GM19351 (cell line): Measurements from ENCODE around the gene CAMK4.
"Not testable (repeated sequence)": the region's sequence is repeated elsewhere in the genome, so short reads cannot be mapped to it uniquely, and the experiment has no call there.

ENCODE experiments used
- ATAC-seq: cut with Tn5 transposase; IDR thresholded peaks from one replicate; pipeline ENCODE4 v1.9.1; 2021; ENCODE audit warnings: mild to moderate bottlenecking, moderate library complexity; ENCODE audit not compliant: unreplicated experiment

CAMK4 gene

GRCh38 chr5:111377306-111377705, 153.1 kb downstream of the CAMK4 start:
- no peak for ATAC-seq

GRCh38 chr5:111379391-111379816, 155.2 kb downstream of the CAMK4 start:
- ATAC-seq, result no peak

GRCh38 chr5:111383288-111383970, 159.2 kb downstream of the CAMK4 start:
- no peak for ATAC-seq

DNA sequence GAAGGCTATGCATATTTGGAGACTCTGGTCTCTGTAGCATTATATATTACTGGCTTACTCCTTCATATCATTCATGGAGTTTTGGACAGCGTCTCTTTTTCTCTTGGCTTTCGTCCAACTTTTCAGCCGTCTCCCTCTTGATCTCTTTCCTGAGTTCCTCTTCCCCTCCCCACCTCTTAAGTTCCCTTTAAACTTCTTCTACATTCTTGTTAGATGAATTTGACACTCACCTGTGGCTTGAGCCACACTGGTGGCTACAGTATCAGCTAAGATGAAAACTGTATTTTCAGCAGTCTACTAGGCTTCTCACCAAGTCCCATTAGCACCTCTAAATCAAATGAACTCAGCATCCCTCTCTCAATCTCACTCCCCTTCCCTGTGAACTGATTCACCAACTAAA, 160.0 kb downstream of the CAMK4 start:
- ATAC-seq, result no peak

DNA sequence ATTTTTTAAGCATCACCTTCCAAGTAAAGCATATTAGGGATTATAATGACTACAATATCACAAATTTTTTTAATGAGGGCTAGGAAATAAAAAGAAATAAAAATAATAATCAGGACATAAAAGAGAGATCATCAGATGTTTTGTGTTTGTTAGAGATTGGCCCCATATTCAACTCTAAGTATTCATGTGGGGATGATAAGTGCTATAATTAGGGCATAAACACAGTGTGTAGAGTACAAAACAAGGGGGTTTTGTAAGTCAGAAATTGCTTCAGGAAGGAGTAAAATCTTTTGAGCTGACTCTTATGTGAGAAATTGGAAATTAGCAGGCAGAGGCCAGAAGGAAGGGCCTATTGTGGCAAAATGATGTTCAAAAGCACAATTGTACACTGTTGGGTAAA, 160.9 kb downstream of the CAMK4 start:
- ATAC-seq, result no peak

- ATAC-seq, result no peak
Measured at GRCh38 chr5:111385970-111386831, 162.0 kb downstream of the CAMK4 start.

- ATAC-seq, result no peak
Measured at GRCh38 chr5:111386832-111387162, 162.6 kb downstream of the CAMK4 start.

DNA sequence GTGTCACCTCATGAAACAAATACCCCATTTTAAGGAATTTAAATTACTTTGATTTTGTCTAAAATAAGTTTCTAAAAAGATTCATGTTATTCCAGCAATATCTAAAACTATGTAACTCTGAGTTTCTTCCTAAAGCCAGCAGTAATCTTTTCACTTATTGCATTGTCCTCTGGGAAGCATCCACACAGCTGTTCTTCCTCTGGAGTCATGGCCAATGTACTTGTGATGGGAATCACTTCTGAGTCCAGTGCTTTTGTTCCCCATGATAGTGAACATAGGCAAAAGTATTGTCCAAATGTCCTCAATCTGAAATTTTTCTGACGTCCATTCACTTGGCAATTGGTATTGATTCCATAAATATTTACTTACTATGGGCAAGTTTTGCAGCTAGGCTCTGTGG, 163.2 kb downstream of the CAMK4 start:
- no peak for ATAC-seq

DNA sequence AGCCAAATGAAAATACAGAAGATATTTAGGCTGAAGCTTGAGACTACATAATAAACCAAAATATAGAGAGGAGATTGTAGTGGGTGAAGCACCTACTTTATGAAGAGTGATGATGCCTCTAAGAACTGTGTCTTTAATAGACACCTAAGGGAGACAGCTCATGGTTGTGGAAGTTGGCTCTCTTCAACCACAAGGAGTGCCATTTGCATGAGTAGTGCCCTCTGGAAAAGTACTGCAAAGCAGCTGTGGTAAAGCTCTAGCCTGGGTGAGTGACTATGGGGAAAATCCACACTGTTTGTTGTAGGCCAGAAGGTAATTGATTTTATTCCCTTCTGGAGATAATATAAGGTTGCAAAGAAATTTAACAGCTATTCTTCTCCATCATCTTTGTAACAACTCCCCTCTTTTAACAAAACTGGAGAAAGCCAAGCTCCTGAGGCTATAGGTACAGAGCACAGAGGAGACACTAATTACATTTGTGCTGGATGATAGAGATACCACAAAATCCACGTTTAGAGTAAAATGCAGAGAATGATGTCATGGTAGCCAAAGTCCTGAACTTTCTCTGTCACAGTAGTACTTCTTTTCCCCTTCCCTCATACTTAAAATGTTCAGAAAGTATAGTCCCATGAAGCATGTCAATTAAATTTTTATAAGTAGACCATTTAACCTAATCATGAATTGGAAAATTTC, 165.4 kb downstream of the CAMK4 start:
- ATAC-seq, result no peak

DNA sequence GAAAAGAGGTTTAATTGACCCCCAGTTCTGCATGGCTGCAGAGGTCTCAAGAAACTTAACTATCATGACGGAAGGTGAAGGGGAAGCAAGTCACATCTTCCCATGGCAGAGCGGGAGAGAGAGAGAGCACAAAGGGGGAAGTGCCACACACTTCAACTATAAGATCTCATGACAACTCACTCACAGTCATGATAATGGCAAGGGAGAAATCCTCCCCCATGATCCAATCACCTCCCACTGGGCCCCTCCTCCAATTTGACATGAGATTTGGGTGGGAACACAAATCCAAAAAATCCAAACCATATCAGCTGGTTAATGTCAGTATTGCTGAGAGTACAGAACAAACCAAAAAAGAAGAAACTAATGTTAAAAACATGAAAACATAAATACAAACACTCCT, 168.0 kb downstream of the CAMK4 start:
- ATAC-seq, result no peak

DNA sequence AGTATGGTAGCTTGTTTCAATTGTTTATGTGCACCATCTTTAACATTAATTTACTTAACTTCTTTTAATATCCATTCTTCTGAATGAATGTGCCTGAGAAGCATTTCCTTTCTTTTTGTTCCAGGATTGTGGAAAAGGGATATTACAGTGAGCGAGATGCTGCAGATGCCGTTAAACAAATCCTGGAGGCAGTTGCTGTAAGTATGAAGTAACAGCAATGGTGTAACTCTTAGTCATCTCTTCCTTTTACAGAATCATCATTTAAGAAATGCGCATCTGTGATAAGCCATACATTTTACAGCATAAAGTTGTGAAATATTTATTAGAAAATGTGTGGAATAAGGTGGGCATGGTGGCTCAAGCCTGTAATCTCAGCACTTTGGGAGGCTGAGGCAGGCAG, 170.4 kb downstream of the CAMK4 start:
- ATAC-seq, result no peak

DNA sequence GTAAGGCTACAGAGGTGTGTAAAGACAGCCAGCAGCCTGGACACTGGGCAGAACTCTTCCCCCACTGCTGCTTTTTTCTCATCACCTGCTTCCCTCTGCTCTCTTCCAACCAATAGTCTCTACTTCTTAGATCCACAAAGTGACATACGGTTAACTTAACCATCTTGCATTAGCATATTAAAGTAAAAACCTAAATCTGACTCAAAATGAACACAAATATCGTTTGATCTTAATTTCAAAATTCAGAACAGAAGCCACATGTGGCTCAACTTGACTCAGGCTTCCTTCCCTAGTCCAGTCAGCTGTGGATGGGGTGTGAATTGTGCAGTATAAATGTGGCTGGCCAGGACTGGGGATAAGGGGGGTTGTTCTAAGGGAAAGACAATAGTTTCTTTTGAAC, 173.8 kb downstream of the CAMK4 start:
- no peak for ATAC-seq

DNA sequence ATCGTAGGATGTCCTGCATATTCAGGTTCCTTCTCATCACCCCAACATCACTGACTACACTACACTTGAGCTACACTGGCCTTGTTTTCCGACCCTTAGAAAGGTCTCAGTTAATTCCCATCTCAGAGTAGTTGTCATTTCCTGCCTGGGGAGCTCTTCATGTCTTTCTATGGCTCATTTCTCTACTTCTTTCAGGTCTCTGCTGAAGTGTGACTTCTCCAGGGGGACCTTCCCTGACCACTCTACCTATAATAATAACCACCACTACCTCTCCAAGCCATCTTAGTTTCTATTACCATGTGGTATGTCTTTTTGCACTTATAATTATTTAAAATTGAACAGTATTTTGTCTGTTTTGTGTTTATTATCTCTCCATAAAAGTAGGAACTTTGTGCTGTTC, 174.9 kb downstream of the CAMK4 start:
- ATAC-seq, result no peak

GRCh38 chr5:111401906-111402305, 177.7 kb downstream of the CAMK4 start:
- ATAC-seq, result no peak

- no peak for ATAC-seq
Measured at GRCh38 chr5:111404270-111404769, 180.1 kb downstream of the CAMK4 start.

DNA sequence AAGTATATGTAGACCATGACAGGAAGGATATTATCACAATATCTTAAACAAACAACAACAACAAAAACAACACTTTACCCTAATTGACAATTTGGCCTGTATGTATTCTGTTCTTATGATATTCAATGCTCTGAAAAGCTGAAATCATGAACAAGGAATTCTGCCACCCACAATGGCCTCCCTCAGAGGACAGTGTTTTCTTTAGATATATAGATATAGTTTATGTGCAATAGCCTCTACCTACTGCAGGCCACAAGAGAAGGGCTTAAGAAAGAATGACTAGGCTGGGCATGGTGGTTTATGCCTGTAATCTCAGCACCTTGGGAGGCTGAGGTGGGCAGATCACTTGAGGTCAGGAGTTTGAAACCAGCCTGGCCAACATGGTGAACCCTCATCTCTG, 183.4 kb downstream of the CAMK4 start:
- no peak for ATAC-seq

DNA sequence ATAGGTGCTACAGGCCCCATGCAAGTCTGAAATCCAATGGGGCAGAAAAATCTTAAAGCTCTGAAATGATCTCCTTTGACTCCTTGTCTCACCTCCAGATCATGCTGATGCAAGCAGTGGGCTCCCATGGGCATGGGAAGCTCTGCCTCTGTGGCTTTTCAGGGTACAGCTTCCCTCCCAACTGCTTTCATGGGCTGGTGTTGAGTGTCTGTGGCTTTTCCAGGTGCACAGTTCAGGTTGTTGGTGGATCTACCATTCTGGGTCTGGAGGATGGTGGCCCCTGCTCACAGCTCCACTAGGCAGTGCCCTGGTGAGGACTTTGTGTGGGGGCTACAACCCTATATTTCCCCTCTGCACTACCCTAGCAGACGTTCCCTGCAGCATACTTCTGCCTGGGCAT, 184.6 kb downstream of the CAMK4 start:
- ATAC-seq, result no peak

GRCh38 chr5:111409266-111409665, 185.1 kb downstream of the CAMK4 start:
- ATAC-seq, result not testable (repeated sequence)

- not testable (repeated sequence) for ATAC-seq
Measured at GRCh38 chr5:111410067-111410466, 185.9 kb downstream of the CAMK4 start.

DNA sequence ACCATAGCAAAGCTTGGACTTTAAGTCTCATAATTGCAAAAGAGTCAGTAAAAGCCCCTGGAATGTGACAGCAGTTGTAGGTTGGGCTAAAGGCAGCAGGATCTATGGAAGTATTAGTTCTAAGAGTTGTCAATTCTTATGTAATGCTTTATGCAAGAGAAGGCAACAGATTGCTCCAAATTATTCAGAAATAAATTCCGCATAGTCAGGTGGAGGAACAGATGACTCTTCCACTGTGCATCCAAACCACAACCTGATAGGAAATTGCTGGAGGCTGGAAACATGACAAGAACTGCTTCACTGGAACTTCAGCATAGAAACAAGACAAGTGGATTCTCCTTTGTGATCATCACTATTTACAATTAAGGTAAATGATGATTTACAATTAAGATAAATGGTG, 187.1 kb downstream of the CAMK4 start:
- no peak for ATAC-seq

DNA sequence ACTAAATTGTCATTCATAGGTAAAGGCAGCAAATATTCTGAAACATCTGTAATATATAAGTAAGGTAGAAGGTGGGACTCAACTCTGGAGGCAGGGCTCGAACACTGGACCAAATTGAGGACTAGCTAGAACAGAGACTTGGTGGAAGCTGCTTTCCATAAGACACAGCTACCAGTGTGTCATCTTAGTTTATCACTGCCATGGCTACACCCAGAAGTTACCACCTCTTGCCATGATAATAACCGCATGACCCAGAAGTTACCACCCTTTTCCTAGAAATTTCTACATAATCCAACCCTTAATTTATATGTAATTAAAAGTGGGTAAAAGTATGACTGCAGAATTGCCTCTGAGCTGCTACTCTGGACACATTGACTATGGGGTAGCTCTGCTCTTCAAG, 188.4 kb downstream of the CAMK4 start:
- no peak for ATAC-seq

- ATAC-seq, result no peak
Measured at GRCh38 chr5:111415053-111415452, 190.9 kb downstream of the CAMK4 start.
